ENCODE results near the gene ATOH7.
"Not testable (repeated sequence)": the region's sequence is repeated elsewhere in the genome, so short reads cannot be mapped to it uniquely, and the experiment has no call there.

The ATOH7 gene

DNA sequence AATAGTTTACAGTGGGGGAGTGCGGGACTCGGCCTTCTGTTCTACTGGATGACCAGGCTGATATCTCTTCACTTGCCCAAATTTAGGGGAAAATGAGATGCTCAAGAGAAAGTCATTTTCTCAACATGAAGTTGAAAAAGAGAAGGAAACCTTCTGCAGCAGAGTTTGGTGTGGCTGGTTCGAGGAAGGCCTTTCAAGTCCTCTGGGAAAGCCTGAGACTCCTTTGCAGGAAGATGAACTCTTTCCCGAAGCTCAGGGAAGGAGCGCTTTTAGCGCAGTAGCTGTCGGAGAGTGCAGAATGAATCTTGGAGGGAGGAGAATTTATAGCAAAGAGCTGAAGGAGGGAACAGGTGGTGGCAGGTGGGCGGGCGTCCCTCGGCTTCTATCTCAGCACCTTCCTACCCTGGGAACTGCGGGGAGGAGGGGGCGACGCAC is at the start of gene ATOH7:
ATOH7 (minus strand) TSS at position 297 of the 435 bp plus-strand sequence. CDS start 436 bp downstream, outside the sequence.
- no peak for DNase-seq

DNA sequence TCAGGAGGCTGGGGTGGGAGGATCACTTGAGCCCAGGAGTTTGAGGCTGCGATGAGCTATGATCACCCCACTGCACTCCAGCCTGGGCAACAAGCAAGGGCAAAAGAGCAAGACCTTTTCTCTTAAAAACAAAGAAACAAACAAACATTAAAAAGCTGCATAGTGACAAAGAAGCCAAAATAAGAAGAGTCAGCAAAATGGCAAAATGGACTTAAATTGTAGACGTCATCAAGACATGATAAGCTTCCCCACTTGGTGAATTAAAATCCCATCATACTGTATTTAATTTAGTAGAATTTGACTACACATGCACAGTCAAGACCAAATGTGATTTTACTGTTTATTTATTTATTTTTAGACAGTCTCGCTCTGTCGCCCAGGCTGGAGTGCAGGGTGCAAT is 48.8 kb upstream of the ATOH7 start:
- no peak for DNase-seq

DNA sequence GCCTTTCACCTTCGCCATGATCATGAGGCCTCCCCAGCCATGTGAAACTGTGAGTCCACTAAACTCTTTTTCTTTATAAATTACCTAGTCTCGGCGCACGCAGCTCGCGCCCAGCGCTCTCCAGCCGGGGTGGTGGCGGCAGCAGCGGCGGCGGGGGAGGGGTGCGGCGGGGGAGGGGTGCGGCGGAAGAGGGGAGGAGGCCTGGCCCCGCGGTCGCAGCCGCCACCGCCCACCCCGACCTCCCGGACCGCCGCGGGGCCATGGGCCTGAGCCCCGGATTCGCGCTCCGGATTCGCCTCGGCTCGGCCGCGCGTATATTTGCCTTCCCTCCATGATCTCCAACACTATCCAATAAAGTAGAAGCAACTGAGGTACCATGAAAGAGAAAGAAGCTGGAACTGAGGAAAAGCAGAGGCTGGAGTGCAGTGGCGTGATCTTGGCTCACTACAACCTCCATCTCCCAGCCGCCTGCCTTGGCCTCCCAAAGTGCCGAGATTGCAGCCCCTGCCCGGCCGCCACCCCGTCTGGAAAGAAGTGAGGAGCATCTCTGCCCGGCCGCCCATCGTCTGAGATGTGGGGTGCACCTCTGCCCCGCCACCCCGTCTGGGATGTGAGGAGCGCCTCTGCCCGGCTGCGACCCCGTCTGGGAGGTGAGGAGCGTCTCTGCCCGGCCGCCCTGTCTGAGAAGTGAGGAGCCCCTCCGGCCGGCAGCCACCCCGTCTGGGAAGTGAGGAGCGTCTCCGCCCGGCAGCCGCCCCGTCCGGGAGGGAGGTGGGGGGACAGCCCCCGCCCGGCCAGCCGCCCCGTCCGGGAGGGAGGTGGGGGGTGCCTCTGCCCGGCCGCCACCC is 47.2 kb upstream of the ATOH7 start:
- DNase-seq = not testable (repeated sequence)

DNA sequence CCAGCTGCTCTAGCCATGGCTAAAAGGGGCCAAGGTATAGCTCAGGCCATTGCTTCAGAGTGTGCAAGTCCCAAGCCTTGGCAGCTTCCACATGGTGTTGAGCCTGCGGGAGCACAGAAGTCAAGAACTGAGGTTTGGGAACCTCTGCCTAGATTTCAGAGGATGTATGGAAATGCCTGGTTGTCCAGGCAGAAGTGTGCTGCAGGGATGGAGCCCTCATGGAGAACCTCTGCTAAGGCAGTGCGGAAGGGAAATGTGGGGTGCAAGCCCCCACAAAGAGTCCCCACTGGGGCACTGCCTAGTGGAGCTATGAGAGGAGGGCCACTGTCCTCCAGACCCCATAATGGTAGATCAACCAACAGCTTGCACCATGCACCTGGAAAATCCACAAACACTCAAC is 45.9 kb upstream of the ATOH7 start:
- not testable (repeated sequence) for DNase-seq

DNA sequence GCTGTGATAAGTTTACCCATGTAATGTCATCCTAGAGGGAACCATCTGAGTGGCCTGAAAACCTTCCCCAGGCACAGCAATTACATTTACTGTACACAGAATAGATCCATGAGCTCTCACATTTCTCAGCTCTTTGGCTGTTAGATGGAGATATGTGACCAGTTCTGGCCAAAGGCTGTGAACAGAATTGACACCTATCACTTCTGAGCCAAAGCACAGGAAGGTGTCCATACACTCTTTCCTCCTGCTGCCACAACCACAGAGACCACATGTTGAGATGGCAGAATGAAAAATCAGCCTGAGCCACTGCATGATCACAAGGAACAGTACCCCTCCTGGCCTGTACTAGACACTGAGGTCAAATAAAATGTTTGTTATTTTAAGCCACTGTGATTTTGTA is 44.3 kb upstream of the ATOH7 start:
- no peak for DNase-seq

DNA sequence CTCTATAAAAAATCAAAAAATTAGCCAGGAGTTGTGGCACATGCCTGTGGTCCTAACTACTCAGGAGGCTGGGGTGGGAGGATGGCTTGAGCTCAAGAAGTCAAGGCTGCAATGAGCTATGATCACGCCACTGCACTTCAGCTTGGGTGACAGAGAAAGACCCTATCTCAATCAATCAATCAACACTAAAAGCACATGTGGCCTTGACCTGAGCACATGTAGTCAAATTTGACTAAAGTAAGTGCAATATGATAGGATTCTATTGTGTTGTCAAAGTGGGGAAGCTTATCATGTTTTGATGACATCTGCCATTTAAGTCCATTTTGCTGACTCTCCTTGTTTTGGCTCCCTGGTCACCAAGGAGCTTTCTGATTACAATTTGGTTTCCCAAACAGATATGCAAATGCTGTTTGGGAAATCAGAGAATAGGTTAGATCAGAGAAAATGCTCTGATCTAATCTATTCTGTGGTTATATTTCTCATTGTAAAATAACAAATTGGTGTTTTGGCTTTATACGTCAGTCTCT is 43.8 kb upstream of the ATOH7 start:
- no peak for DNase-seq

DNA sequence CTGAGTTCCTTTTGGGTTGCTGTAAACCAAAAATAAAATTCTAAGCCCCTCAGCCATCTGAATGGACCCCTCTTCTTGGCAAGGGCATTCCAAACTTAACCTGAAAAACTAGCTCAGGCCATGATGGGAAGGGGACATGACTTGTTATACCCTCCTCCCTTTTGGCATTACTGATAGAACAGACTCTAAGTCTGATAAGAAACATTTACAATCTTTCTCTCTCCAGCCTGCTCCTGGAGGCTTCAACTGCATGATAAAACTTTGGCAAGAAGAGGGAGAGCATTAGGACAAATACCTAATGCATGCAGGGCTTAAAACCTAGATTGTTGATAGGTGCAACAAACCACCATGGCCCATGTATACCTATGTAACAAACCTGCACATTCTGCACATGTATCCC is 40.9 kb upstream of the ATOH7 start:
- no peak for DNase-seq

DNA sequence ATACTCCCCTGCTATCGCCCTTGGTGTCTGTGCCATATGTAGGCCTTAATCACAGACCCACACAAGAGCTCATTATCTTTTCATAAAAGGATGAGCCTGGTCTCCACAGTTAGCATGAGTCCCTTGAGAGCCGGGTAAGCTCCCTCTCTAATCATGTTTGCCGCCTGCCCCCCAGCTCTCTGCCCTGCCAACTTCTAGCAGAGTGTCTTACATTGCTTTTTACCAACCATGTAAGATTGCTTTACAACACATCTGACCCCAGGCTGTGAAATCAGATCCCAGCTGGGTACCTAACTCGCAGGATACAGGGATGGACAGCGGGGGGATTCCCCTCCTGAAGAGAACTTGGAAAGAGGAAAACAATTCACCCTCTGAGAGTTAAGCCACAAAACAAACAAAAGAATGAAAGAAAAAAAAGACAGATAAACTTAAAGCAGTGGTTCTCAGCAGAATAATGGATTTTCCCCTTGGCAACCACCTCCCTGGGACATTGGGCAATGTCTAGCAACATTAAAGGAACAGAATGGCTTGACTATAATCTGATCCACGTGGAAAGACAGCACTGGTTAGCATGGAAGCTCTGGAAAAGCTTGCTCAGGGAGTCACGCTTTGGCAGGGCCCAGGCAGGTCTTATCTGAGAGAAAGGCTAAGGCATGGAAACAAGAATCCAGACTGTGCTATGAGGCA is 39.4 kb upstream of the ATOH7 start:
- DNase-seq = no peak

DNA sequence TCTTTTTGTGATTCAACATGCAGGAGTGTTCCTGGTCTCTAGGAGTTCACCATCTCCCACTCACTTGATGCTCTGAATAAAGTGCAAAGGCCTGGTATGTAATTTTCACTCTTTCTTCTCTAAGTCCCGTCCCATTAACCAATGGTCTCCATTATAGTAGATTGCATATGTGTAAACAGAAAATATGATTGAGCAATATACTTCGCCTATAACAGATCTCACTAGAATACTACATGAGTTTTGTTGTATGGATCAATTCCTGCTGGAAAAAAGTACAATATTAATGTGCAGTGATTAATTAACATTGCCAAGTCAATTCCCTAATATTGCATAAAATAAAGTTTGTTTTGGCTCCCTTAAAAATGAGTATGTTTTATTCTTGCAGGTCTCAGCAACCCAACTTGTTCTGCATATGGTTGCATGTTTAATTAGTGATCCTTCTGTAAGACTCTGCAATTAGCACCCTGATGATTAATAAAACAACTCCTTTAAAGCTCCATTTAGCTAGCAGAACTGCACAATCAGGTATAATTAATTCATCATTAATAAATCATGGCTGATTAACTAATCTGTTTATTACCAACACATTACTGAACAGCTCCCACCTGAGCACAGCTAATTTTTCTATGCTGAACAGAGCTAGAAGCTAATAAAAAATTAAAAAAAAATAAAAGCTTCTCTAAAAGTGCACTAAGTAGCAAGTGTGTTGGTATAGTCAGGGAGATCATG is 37.8 kb upstream of the ATOH7 start:
- DNase-seq = no peak

DNA sequence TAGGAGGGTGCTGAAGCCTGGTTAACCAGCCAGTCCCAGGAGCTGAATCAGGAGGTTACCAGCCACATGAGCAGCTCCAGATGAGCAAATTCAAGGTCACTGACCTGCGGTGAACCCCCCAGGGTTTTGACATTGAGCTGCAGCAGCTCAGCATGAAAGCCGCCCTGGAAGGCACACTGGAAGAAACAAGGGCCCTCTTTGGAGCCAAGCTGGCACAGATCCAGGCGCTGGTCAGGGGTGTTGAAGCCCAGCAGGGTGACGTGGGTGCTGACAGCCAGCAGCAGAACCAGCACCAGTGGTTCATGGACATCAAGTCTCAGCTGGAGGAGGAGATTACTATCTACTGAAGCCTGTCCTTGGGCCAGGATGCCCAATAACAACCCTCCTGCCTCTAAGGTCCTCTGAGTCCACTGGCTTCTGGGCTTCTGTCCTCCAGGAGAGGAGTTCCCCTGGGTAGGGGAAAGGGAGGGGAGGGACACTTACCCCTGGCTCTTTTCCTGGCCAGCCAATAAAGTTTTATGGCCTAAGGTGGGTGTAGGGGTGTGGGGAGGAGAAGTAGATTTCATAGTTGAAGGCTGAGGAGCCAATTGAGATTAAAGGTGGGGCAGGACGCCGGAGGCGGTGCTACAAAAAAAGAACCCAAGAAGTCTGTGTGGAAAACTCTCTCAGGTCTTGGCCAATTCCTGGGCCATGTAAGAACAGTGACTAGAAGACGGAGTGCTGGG is 29.4 kb upstream of the ATOH7 start:
- no peak for DNase-seq

DNA sequence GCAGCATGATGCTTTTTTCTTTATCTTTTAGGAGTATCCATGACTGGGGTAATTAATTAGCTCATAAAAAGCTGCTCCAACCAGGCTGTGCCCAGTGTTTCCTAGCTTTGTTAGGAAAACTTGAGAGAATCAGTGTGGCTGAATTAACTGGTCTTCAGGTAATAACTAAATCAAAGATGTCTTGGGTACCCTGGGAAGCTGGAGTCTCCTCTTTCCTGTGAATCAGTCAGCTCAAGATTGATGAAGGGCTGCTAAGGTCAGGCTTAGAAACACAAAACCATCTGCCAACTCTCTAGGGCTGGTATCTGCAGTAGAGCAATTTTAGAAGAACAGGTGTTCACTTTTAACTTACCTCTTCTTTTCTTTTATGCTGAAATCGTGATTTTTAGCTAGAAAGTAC is 21.4 kb upstream of the ATOH7 start:
- DNase-seq = no peak

DNA sequence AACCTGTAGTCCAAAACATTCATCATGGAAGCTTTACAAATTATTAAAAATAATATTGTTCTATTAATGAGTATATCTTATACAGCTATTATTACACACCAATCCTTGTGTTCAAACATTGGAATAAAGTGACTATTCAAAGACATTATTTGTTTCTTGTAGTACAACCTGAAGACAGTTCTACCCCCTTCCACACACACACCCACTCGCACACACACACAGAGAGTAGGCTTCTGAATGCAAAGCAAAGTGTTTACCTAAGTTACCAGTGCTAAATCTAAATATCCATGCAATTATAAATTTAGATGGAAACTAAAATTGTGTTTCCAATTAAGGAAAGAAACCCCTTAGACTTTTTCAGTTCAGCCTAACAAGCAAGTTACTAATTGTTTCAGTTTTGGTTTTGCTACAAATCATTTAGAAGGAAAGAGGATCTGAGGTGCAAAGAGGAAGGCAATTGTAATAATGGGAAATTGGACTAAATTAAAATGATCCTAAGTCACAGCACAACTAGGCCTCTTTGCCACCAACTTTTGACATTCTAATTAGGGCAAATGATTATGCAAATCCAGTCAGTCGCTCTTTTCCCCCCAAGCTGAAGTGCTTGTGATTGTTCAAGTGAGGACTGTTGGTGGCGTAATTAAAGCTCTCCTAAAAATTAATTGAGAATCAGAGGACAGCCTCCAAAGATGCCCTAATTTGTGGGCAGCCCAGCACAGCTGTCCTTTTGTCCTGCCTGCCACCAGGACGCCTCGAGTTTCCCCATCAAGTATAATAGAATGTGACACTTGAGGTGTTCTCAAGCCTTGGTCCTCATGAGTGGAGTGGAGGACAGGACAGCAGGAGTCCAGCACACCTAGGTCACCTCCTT is 19.9 kb upstream of the ATOH7 start:
- no peak for DNase-seq

DNA sequence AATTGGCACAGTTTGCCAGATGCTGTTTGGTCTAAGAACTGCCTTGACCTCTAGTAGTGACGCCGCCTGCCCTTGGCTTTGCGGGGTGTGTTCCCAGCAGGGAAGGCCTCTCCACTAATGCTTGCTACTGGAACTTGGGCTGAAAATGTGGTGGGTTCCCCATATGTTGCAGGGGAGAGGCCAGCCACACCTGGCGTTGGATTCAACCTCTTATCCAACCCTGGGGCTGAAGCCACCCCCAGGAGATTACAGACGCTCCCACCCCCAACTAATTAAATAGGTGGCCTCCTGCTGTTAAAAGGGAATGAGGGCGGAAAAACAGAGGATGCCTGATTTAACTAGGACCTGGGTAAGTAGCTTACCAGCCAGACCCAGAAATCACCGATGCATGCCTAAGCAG is 19.2 kb upstream of the ATOH7 start:
- DNase-seq = no peak

DNA sequence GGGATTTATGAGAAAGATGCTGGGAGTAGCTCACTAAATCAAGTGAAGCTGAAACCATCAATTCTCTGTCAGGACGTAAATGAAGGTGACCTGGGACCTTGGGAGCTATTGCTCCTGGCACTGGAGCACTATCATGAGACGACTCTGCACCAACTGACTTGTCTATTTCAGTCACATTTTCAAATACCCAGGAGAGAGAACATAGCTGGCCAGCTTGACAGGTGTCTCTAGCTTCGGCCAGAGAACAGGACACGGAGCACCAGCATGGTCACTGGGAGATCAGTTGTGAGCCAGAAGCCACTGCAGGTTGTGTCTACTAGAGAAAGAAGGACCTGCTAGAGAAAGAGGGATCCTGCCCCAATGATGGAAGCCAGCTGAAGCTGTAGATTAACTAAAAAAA is 17.4 kb upstream of the ATOH7 start:
- no peak for DNase-seq

DNA sequence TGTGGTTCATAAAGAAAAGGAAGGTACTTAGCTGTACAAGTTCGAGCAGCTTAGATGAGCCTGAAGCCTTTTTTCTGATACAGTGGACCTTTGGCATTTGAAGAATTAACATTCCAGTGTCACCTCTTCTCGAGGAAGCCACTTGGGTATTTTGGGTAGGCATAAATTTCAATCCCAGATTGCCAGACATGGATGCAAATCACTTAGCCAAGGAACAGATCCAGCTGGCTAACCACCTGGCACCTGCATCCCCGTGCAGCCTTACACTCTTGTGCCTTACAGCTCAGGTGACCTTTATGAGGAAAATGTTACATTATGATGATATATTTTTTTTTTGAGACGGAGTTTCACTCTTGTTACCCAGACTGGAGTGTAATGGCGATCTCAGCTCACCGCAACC is 16.0 kb upstream of the ATOH7 start:
- DNase-seq = no peak

DNA sequence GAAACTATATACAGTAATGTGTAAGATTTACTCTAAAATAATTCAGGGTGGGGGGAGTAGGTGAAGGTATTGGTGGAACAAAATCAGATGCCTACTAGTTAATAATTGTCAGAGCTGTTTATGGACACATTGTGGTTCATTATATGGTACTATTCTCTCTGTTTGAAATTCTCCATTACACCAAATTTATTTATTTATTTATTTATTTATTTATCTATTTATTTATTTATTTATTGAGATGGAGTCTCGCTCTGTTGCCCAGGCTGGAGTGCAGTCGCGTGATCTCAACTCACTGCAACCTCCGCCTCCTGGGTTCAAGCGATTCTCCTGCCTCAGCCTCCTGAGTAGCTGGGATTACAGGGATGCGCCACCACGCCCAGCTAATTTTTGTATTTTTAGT is 14.5 kb upstream of the ATOH7 start:
- not testable (repeated sequence) for DNase-seq

DNA sequence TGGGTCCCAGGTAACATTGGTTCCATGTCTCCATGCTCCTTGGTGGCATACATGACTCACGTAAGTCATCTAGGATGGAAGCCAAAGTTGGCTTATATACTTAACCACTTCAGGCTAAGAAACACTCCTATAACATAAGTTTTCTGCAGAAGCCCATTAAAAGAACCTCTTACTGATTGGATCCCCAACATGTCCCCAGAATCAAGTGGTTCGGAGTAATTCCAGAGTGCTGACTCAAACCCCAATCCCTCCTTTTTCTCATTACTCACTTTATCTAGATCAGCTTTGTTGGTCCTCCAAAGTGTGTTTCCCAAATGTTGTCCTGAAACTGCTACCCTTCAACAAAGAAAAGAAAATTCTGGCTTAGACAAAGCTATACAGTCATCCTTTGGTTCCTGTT is 10.1 kb upstream of the ATOH7 start:
- no peak for DNase-seq

DNA sequence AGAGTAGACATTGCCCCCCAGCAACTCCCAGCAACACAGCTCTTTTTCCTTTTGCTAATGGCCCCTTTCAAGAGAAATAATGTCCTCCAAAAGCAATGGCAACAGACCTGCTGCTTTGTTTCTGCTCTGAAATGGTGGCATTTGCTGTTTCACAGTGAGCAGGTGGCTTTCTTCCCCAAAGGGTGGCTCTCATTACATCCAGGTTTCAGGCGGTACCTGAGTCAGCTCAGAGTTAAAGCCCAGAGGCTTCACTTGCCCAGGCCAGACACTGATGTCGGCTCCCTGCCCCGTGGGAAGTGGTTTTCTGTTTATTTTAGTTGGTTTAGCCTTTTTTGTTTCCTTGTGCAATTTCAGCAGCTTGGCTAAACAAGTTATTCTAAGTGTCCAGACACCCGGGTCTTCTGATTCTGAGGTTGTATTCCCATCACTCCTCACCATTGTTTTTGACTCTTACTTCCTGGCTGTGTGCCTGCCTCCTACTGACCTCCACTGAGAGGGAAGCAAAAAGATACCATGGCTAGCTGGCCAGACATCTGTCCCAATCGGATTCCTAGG is 7.8 kb upstream of the ATOH7 start:
- no peak for DNase-seq

DNA sequence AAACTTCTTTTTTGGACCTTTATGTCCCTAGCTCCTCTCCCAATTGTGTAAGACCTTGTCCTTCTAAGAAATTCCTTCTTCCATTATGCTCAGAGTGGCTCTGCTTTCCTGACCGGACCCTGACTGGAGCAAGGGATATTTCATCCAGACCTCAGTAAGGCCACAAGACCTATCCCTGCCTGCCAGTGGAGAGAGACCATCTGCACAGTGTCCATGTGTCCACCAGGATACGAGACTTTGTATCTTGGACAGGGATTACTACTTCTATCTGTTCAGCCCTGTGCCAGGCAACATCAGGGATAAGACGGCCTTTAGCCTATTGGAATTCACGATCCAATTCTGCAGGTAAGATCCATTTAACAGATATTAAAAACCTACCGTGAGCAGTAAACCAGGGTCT is 7.2 kb upstream of the ATOH7 start:
- no peak for DNase-seq

DNA sequence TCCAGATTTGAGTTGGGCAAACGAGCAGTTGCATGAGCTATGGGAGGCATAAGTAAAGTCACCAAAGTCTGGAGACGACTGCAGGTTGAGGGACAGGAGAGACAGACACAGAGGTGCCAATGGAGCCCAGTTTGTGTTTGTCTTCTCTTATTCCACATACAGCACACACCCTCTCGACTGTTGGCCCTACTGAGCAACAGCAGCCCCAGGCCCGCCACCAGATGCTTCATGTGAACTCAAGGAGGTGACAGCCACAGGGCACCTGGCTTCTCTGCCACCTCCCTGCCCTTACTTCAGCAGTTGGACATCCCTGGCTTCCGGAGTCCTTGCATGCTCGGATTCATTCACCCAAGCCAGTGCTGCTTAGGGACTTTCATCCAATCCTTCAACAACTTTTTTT is 6.5 kb upstream of the ATOH7 start:
- no peak for DNase-seq

DNA sequence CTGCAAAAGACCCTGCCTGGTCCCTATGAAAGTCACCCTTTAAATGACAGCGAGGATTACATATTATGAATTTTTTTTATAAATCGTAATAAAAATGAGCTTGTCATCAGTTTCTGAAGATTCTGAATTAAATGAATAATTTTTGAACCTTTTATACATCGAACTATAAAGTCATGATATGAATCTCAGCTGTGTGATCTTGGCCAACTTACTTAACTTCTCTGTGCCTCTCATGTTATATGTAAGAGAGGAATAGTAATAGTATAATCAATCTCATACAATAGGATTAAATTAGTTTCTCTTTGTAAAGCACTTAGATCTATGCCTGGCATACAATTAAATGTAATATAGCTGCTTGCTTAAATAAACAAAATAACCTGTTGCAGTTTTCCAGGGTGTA is 5.3 kb upstream of the ATOH7 start:
- DNase-seq = no peak
